Measurements from ENCODE around the gene YDJC. TPM values are rescaled to one million over a fixed set of nuclear protein-coding genes. Genes with fewer than 3 reads are reported as not detected.

The YDJC gene
- total and polyA plus RNA-seq, 2 of the 13 experiments (the other 11 are each of a cell fraction or from before 2014, with no cell fraction given): 15.3 to 32.0 TPM

DNA sequence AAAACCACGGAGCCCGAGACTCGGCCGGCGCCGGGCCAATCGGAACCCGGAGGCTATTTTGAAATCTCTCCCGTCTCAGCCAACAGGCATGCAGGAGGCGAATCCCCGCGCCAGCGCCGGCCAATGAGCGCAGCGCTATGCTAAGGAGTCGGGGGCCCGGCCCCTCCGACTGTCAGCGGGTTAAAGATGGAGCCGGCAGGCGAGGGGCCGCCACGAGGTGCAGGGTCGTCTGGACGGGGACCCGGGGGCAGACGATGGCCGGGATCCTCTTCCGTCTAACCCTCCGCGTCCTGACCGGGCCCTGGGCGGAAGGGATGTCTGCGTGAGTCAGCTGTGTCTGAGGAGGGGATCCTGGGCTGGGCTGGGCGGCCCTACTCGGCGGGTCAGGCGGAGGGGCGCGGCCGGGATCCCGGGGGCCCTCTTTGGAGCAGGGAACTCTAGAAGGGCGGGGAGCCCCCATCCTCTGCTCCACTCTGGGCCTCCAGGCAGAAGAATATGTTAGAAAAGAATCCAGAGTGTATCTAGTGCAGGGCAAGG, 22.3 kb upstream of the YDJC start (continued):
- TF ChIP-seq, protein P1, sequence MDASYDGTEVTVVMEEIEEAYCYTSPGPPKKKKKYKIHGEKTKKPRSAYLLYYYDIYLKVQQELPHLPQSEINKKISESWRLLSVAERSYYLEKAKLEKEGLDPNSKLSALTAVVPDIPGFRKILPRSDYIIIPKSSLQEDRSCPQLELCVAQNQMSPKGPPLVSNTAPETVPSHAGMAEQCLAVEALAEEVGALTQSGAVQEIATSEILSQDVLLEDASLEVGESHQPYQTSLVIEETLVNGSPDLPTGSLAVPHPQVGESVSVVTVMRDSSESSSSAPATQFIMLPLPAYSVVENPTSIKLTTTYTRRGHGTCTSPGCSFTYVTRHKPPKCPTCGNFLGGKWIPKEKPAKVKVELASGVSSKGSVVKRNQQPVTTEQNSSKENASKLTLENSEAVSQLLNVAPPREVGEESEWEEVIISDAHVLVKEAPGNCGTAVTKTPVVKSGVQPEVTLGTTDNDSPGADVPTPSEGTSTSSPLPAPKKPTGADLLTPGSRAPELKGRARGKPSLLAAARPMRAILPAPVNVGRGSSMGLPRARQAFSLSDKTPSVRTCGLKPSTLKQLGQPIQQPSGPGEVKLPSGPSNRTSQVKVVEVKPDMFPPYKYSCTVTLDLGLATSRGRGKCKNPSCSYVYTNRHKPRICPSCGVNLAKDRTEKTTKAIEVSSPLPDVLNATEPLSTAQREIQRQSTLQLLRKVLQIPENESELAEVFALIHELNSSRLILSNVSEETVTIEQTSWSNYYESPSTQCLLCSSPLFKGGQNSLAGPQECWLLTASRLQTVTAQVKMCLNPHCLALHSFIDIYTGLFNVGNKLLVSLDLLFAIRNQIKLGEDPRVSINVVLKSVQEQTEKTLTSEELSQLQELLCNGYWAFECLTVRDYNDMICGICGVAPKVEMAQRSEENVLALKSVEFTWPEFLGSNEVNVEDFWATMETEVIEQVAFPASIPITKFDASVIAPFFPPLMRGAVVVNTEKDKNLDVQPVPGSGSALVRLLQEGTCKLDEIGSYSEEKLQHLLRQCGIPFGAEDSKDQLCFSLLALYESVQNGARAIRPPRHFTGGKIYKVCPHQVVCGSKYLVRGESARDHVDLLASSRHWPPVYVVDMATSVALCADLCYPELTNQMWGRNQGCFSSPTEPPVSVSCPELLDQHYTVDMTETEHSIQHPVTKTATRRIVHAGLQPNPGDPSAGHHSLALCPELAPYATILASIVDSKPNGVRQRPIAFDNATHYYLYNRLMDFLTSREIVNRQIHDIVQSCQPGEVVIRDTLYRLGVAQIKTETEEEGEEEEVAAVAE (CRISPR knock-in tag; IDR thresholded peaks at IDR 0.05; ENCODE audit: borderline replicate concordance): peak; percentile 86; the same call in 1 of the 2 replicates
- TF ChIP-seq POLR2G (IDR thresholded peaks at IDR 0.05; ENCODE audit: low read depth, low read length): 0 out of 2 replicates have a peak, but pooled peaks have one; percentile 31
- no peak for TF ChIP-seq ZNF572 (CRISPR knock-in tag; IDR thresholded peaks at IDR 0.05)
- TF ChIP-seq HMGXB4 (CRISPR knock-in tag; IDR thresholded peaks at IDR 0.05; ENCODE audit: borderline replicate concordance in 1 of 2, low read depth in 1 of 2): peak in 1 of 2 experiments; percentile 25; a peak in 1 of 4 replicates
- 0 out of 2 replicates have a peak, but pooled peaks have one; percentile 36 for TF ChIP-seq SRY (CRISPR knock-in tag; IDR thresholded peaks at IDR 0.05)
- TF ChIP-seq AHR (CRISPR knock-in tag; IDR thresholded peaks at IDR 0.05): peak; percentile 32; the same call in 1 of the 2 replicates
- TF ChIP-seq KMT2A (CRISPR knock-in tag; IDR thresholded peaks at IDR 0.05): peak; percentile 62; the same call in 1 of the 2 replicates
- TF ChIP-seq, protein P2, sequence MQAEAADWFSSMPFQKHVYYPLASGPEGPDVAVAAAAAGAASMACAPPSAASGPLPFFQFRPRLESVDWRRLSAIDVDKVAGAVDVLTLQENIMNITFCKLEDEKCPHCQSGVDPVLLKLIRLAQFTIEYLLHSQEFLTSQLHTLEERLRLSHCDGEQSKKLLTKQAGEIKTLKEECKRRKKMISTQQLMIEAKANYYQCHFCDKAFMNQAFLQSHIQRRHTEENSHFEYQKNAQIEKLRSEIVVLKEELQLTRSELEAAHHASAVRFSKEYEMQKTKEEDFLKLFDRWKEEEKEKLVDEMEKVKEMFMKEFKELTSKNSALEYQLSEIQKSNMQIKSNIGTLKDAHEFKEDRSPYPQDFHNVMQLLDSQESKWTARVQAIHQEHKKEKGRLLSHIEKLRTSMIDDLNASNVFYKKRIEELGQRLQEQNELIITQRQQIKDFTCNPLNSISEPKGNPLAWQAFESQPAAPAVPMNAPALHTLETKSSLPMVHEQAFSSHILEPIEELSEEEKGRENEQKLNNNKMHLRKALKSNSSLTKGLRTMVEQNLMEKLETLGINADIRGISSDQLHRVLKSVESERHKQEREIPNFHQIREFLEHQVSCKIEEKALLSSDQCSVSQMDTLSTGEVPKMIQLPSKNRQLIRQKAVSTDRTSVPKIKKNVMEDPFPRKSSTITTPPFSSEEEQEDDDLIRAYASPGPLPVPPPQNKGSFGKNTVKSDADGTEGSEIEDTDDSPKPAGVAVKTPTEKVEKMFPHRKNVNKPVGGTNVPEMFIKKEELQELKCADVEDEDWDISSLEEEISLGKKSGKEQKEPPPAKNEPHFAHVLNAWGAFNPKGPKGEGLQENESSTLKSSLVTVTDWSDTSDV (CRISPR knock-in tag; IDR thresholded peaks at IDR 0.05): peak; percentile 88; the same call in 1 of the 2 replicates
- peak; percentile 91 for TF ChIP-seq NFYB (CRISPR knock-in tag; IDR thresholded peaks at IDR 0.05)
- no peak; the same call in 1 of the 2 replicates for TF ChIP-seq ZSCAN21 (CRISPR knock-in tag; IDR thresholded peaks at IDR 0.05; ENCODE audit: borderline replicate concordance)
- TF ChIP-seq DDIT3 (CRISPR knock-in tag; IDR thresholded peaks at IDR 0.05): no peak
- TF ChIP-seq ZFX (CRISPR knock-in tag; IDR thresholded peaks at IDR 0.05; ENCODE audit: low read depth): peak; percentile 53; the same call in 1 of the 2 replicates
- peak; percentile 50; the same call in 1 of the 2 replicates for TF ChIP-seq MEIS1 (CRISPR knock-in tag; IDR thresholded peaks at IDR 0.05; ENCODE audit: borderline replicate concordance)
- TF ChIP-seq NR2C2 (CRISPR knock-in tag; IDR thresholded peaks at IDR 0.05; ENCODE audit: borderline replicate concordance): peak; percentile 34; the same call in 1 of the 2 replicates
- 0 out of 2 replicates have a peak, but pooled peaks have one; percentile 33 for TF ChIP-seq MED1 (CRISPR knock-in tag; IDR thresholded peaks at IDR 0.05)
- no peak for TF ChIP-seq ZFP41 (CRISPR knock-in tag; IDR thresholded peaks at IDR 0.05; ENCODE audit: borderline replicate concordance)
- peak; percentile 45; the same call in 1 of the 2 replicates for TF ChIP-seq TBX2 (CRISPR knock-in tag; IDR thresholded peaks at IDR 0.05; ENCODE audit: borderline replicate concordance)
- no peak for TF ChIP-seq MTF2 (CRISPR knock-in tag; IDR thresholded peaks at IDR 0.05; ENCODE audit: borderline replicate concordance)
- no peak for TF ChIP-seq JDP2 (CRISPR knock-in tag; IDR thresholded peaks at IDR 0.05; ENCODE audit: borderline replicate concordance)
